Neural cell (in vitro differentiated cells): ENCODE results near the gene NAB2.

Experiments
- EP300 ChIP-seq: fragments of 450-650 bp; conservative IDR thresholded peaks from 2 replicates; pipeline ENCODE4 v1.6.1; 2014; ENCODE audit warnings: antibody characterized with exemption, mild to moderate bottlenecking, moderate library complexity; ENCODE audit not compliant: poor library complexity, severe bottlenecking
- POLR2AphosphoS5 ChIP-seq: IDR thresholded peaks from 2 replicates; pipeline ENCODE4 v1.6.1; 2012
- TAF1 ChIP-seq: IDR thresholded peaks from 2 replicates; pipeline ENCODE4 v1.6.1; 2012; ENCODE audit warnings: low read depth
- TF ChIP-seq, protein P1 (sequence below): fragments of 450-650 bp; IDR thresholded peaks from 2 replicates; pipeline ENCODE4 v1.5.1; 2014; ENCODE audit warnings: antibody characterized with exemption, mild to moderate bottlenecking, moderate library complexity; ENCODE audit not compliant: poor library complexity, severe bottlenecking

DNA sequence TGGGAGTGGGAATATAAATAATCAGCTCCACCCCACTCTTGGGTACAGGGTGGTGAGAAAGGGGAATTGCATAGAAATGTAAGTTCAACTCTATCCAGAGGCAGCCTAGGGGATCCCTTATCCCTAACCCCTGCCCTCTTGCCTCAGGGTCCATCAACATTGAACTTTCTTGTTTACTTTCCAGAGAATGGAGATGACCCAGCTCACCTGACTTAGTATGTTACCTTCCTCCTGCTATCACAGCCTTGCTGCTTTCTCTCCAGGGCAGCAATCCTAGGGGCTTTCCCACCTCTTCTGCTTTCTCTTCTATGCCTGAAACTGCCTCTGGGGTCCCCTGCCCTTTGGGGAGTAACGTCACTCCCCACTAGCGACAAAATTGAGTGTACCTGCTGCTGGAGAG lies 42.0 kb downstream of the NAB2 start:
- TF ChIP-seq TAF1 (no peak), EP300 (no peak), POLR2AphosphoS5 (no peak)
- TF ChIP-seq, protein P1, sequence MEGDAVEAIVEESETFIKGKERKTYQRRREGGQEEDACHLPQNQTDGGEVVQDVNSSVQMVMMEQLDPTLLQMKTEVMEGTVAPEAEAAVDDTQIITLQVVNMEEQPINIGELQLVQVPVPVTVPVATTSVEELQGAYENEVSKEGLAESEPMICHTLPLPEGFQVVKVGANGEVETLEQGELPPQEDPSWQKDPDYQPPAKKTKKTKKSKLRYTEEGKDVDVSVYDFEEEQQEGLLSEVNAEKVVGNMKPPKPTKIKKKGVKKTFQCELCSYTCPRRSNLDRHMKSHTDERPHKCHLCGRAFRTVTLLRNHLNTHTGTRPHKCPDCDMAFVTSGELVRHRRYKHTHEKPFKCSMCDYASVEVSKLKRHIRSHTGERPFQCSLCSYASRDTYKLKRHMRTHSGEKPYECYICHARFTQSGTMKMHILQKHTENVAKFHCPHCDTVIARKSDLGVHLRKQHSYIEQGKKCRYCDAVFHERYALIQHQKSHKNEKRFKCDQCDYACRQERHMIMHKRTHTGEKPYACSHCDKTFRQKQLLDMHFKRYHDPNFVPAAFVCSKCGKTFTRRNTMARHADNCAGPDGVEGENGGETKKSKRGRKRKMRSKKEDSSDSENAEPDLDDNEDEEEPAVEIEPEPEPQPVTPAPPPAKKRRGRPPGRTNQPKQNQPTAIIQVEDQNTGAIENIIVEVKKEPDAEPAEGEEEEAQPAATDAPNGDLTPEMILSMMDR: no peak
